Suprapubic skin (tissue), 4 donors: ENCODE results near the gene CCDC85C. TPM values are rescaled to one million over a fixed set of nuclear protein-coding genes. Genes with fewer than 3 reads are reported as not detected.

Source experiments
- DNase-seq, 2 donors: peaks; one replicate each; pipeline ENCODE4 v3.0.0-alpha.2; 2019; ENCODE audit warnings: low spot score in 2 of 2
- H3K27ac ChIP-seq: fragments of 200-600 bp; sonication (generic); one replicate; pipeline ENCODE4 v1.5.1; 2019
- H3K27me3 ChIP-seq: fragments of 200-600 bp; sonication (generic); one replicate; pipeline ENCODE4 v1.5.1; 2019
- H3K36me3 ChIP-seq: fragments of 200-600 bp; sonication (generic); one replicate; pipeline ENCODE4 v1.5.1; 2019
- H3K4me1 ChIP-seq: fragments of 200-600 bp; sonication (generic); one replicate; pipeline ENCODE4 v1.5.1; 2019
- H3K4me3 ChIP-seq: fragments of 200-600 bp; sonication (generic); one replicate; pipeline ENCODE4 v1.5.1; 2019; ENCODE audit warnings: mild to moderate bottlenecking
- H3K9me3 ChIP-seq: fragments of 200-600 bp; sonication (generic); one replicate; pipeline ENCODE4 v1.5.1; 2019
- EP300 ChIP-seq: sonication (generic); formaldehyde crosslinking; IDR thresholded peaks from one replicate; pipeline ENCODE4 v1.6.1; 2017; ENCODE audit warnings: antibody characterized with exemption
- POLR2A ChIP-seq, 2 donors: fragments of 450-650 bp; IDR thresholded peaks; one replicate each; pipeline ENCODE4 v1.6.1; 2017; ENCODE audit warnings: antibody characterized with exemption in 2 of 2, mild to moderate bottlenecking in 2 of 2, moderate library complexity in 2 of 2
- POLR2AphosphoS5 ChIP-seq, 3 donors: sonication (generic); formaldehyde crosslinking; IDR thresholded peaks; one replicate each; pipeline ENCODE4 v1.6.1; 2017; ENCODE audit warnings: antibody characterized with exemption in 3 of 3
- WGBS: methylation state at CpG from one replicate; pipeline ENCODE4 v1.1.5; 2018; 5-methylcytosine and 5-hydroxymethylcytosine counted together
- total RNA-seq, 4 donors: library from RNA; depleted of rRNA; stranded (reverse); fragments of >200 nt; gene quantifications; one replicate each; pipeline ENCODE4 v1.1.0, GENCODE V29; 2016
- TF ChIP-seq, protein P1 (sequence below), 2 donors: fragments of 200-600 bp in 1 of 2; fragments of 450-650 bp in 1 of 2; sonication (generic) in 1 of 2; IDR thresholded peaks; one replicate each; pipeline ENCODE4 v1.5.1; 2016 to 2019; ENCODE audit warnings: antibody characterized with exemption in 2 of 2, mild to moderate bottlenecking in 1 of 2, moderate library complexity in 1 of 2

CCDC85C gene
- total RNA-seq, 4 donors from 2014 or later = 18.8 to 53.2 (median 48.0) TPM

- DNase-seq = no peak
- no peaks in the 10 kb centered on the region for H3K4me1 ChIP-seq
- H3K27me3 ChIP-seq = no peaks in the 10 kb centered on the region
- no peak overlapping the region for H3K4me3 ChIP-seq
- no peaks in the 10 kb centered on the region for H3K36me3 ChIP-seq
- no peak overlapping the region for H3K27ac ChIP-seq
- no peaks in the 10 kb centered on the region for H3K9me3 ChIP-seq
- TF ChIP-seq POLR2A (IDR thresholded peaks at IDR 0.05) (no peak), POLR2AphosphoS5 (IDR thresholded peaks at IDR 0.05) (no peak), EP300 (no peak)
- TF ChIP-seq, protein P1, sequence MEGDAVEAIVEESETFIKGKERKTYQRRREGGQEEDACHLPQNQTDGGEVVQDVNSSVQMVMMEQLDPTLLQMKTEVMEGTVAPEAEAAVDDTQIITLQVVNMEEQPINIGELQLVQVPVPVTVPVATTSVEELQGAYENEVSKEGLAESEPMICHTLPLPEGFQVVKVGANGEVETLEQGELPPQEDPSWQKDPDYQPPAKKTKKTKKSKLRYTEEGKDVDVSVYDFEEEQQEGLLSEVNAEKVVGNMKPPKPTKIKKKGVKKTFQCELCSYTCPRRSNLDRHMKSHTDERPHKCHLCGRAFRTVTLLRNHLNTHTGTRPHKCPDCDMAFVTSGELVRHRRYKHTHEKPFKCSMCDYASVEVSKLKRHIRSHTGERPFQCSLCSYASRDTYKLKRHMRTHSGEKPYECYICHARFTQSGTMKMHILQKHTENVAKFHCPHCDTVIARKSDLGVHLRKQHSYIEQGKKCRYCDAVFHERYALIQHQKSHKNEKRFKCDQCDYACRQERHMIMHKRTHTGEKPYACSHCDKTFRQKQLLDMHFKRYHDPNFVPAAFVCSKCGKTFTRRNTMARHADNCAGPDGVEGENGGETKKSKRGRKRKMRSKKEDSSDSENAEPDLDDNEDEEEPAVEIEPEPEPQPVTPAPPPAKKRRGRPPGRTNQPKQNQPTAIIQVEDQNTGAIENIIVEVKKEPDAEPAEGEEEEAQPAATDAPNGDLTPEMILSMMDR (IDR thresholded peaks at IDR 0.05) = no peak
- WGBS = 62% methylated on average over 10 of the region's 10 CpGs
Measured at GRCh38 chr14:99634443-99634842, 30.4 kb upstream of the CCDC85C start.

GRCh38 chr14:99633918-99634317 is 29.9 kb upstream of the CCDC85C start:
- no peak for DNase-seq
- Histone ChIP-seq H3K4me1 (peaks cover 4% of the 10 kb centered on the region), H3K36me3 (no peaks in the 10 kb centered on the region), H3K9me3 (no peaks in the 10 kb centered on the region), H3K27me3 (no peaks in the 10 kb centered on the region), H3K27ac (no peak overlapping the region), H3K4me3 (no peak overlapping the region)
- TF ChIP-seq POLR2A (IDR thresholded peaks at IDR 0.05) = no peak
- TF ChIP-seq, protein P1 (IDR thresholded peaks at IDR 0.05) = no peak
- TF ChIP-seq POLR2AphosphoS5 (IDR thresholded peaks at IDR 0.05) = no peak
- TF ChIP-seq EP300 = no peak
- WGBS = 78% methylated on average over 8 of the region's 10 CpGs

GRCh38 chr14:99633141-99633540 is 29.1 kb upstream of the CCDC85C start:
- H3K9me3 ChIP-seq = no peaks in the 10 kb centered on the region
- no peak for TF ChIP-seq POLR2A (IDR thresholded peaks at IDR 0.05)
- TF ChIP-seq, protein P1 (IDR thresholded peaks at IDR 0.05) = no peak
- no peak for TF ChIP-seq POLR2AphosphoS5 (IDR thresholded peaks at IDR 0.05)
- no peak for TF ChIP-seq EP300
- H3K4me3 ChIP-seq = no peak overlapping the region
- no peak for DNase-seq
- WGBS = 90% methylated on average over 2 of the region's 3 CpGs
- peaks cover 8% of the 10 kb centered on the region for H3K4me1 ChIP-seq
- no peaks in the 10 kb centered on the region for H3K27me3 ChIP-seq
- no peaks in the 10 kb centered on the region for H3K36me3 ChIP-seq
- H3K27ac ChIP-seq = no peak overlapping the region

DNA sequence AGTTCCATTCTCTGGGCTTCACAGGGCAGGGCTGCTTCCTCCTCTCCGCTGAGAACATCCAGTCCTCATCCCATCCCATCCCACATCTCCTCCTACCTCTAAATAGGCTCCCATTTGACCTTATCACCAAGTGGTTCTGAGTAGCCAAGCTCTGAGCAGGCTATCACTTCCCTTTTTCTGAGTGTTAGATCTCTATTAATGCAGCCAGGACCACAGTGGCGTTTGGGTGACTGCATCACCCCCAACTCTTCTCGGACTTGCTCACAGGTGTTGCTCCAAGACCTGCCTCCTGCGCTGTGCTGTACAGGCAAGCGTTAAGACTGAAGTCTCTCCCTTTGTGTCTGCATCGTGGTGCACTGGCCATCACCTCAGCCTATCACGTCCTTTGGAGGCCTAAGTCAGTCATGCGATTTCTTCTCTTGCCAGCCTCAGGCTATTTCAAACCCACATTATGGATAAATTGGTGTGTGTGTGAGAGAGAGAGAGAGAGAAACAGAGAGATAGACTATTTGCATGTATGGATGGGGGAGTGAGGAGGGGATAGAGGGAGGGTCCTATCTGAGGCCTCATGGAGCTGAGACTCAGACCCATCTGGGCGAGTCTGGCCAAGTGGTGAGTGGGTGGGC is 28.5 kb upstream of the CCDC85C start:
- H3K4me1 ChIP-seq = peaks cover 8% of the 10 kb centered on the region
- H3K4me3 ChIP-seq = no peak overlapping the region
- no peaks in the 10 kb centered on the region for H3K27me3 ChIP-seq
- 88% methylated on average over 9 of the region's 9 CpGs for WGBS
- no peaks in the 10 kb centered on the region for H3K9me3 ChIP-seq
- DNase-seq = no peak
- H3K27ac ChIP-seq = no peak overlapping the region
- no peak for TF ChIP-seq POLR2A (IDR thresholded peaks at IDR 0.05)
- no peak for TF ChIP-seq POLR2AphosphoS5 (IDR thresholded peaks at IDR 0.05)
- TF ChIP-seq, protein P1 (IDR thresholded peaks at IDR 0.05) = no peak
- H3K36me3 ChIP-seq = no peaks in the 10 kb centered on the region

GRCh38 chr14:99630202-99630601 is 26.2 kb upstream of the CCDC85C start:
- H3K4me1 ChIP-seq = peaks cover 15% of the 10 kb centered on the region
- H3K4me3 ChIP-seq = no peak overlapping the region
- no peaks in the 10 kb centered on the region for H3K36me3 ChIP-seq
- no peaks in the 10 kb centered on the region for H3K9me3 ChIP-seq
- no peak overlapping the region for H3K27ac ChIP-seq
- 68% methylated on average over 7 of the region's 8 CpGs for WGBS
- no peak for TF ChIP-seq POLR2AphosphoS5 (IDR thresholded peaks at IDR 0.05)
- TF ChIP-seq EP300 = no peak
- TF ChIP-seq, protein P1 (IDR thresholded peaks at IDR 0.05) = no peak
- TF ChIP-seq POLR2A (IDR thresholded peaks at IDR 0.05) = no peak
- no peaks in the 10 kb centered on the region for H3K27me3 ChIP-seq
- DNase-seq = no peak
